ENCODE measurements around the gene PRR36.
"Not testable (repeated sequence)": the region's sequence is repeated elsewhere in the genome, so short reads cannot be mapped to it uniquely, and the experiment has no call there.

The PRR36 gene

DNA sequence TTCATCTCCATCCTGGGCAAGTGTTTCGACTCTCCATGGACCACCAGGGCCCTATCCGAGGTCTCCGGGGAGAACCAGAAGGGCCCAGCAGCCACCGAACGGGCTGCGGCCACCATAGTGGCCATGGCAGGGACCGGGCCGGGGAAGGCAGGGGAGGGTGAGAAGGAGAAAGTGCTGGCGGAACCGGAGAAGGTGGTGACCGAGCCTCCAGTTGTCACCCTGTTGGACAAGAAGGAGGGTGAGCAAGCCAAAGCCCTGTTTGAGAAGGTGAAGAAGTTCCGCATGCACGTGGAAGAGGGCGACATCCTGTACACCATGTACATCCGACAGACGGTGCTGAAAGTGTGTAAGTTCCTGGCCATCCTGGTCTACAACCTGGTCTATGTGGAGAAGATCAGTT, 24.8 kb upstream of the PRR36 start:
- no peak for DNase-seq (ENCODE audit: low spot score)

DNA sequence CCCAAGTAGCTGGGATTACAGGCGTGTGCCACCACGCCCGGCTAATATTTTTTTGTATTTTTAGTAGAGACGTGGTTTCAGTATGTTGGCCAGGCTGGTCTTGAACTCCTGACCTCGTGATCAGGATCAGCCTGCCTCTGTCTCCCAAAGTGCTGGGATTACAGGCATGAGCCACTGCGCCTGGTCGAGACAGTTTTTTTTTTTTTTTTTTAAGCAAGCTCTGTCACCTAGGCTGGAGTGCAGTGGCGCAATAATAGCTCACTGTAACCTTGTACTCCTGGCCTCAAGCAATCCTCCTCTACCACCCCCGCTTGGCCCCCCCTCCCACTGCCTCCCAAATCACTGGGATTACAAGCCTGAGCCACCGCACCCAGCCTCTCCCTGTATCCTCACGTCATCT, 23.1 kb upstream of the PRR36 start:
- no peak for DNase-seq (ENCODE audit: low spot score)

- DNase-seq (ENCODE audit: low spot score) = no peak
Observed at GRCh38 chr19:7895565-7895964, 21.4 kb upstream of the PRR36 start.

- no peak for DNase-seq (ENCODE audit: low spot score)
Observed at GRCh38 chr19:7894612-7895309, 20.6 kb upstream of the PRR36 start.

GRCh38 chr19:7893362-7894101, 19.3 kb upstream of the PRR36 start:
- not testable (repeated sequence) for DNase-seq (ENCODE audit: low spot score)

DNA sequence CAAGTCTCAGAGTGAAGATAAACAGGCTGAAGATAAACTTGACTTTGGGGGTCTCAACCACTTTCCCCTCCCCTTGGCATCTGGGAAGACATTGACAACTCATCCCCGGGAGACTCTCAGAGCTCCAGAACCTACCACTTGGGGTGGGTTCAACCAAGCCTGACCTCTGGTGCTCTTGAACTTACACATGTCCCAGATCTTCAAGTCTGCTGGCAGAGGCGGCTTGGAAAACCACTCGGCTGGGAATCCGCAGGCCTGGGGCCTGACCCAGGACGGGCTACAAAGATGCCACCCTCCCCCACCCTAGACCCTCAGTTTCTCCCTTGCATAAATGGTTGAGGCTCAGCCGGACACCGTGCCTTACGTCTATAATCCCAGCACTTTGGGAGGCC, 14.6 kb upstream of the PRR36 start:
- no peak for DNase-seq (ENCODE audit: low spot score)

DNA sequence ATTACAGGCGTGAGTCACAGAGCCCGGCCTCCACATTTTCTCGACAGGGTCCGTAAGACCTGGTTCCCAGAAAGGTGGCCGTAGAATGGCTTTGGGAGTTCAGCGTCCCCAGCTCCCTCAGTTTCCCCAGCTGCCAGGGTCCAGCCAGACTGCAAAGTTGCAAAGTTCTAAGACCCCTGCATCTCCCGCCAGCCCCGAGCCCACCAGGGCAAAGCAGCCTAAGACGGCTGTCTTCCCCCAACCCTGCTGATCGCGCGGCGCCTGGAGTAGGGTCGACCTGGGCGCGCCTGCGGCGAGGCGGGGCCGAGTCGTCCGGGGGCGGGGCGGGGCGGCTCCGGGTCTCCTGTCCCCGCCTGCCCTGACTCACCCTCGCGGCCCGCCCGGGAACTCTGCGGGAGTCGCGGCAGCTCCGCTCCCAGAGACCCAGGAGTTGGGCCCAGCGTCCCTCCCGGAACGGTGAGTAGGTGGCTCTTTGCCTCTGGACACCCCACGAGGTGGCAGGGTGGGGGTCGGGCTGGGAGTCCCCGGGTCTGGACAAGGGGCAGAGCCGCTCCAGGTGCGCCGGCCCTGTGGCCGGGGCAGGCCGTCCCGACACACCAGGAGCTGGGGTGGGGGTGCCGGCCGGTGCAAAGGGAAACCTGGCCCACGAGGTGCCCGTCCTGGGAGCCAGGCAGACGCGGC, 14.1 kb upstream of the PRR36 start, which contains the start of gene LRRC8E:
LRRC8E (plus strand) TSS at position 366 of the 681 bp plus-strand sequence. CDS start 7,094 bp downstream, outside the sequence.
- no peak for DNase-seq (ENCODE audit: low spot score)

GRCh38 chr19:7887408-7888144, 13.4 kb upstream of the PRR36 start:
- DNase-seq (ENCODE audit: low spot score) = no peak

DNA sequence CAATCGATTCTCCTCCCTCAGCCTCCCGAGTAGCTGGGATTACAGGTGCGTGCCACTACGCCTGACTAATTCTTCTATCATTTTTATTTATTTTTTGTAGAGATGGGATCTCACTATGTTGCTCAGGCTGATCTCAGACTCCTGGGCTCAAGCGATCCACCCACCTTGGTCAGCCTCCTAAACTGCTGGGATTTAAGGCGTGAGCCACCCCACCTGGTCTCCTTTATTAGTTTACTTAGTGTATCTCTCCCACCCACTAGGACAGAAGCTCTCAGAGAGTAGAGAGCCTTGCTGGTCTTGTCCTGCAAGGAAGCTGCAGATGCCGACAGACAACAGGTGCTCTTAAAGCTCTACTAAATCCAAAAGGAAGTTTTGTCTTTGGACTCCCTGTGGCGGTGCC, 11.6 kb upstream of the PRR36 start:
- DNase-seq (ENCODE audit: low spot score) = no peak

DNA sequence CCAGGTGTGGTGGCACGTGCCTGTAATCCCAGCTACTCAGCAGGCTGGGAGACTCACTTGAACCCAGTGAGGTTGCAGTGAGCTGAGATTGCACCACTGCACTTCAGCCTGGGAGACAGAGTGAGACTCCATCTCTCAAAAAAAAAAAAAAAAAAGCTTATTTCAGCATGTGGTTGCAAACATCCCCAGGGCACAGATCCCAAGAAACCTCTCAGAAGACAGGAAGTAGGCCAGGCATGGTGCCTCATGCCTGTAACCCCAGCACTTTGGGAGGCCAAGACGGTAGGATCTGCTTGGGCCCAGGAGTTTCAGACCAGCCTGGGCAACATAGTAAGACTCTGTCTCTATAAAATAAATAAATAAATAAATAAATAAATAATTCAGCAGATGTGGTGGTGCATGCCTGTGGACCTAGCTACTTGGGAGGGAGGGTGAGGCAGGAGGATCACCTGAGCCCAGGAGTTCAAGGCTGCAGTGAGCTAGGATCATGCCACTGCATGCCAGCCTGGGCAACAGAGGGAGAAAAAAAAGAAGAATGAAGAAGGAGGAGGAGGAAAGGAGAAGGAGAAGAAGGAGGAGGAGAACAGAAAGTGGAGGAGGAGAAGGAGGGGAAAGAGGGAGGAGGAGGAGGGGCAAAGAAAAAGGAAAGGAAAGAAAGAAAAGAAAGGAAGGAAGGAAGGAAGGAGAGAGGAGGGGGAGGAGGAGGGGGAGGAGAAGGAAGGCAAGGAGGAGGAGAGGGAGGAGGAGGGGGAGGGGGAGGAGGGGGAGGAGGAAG, 9.8 kb upstream of the PRR36 start:
- DNase-seq (ENCODE audit: low spot score) = no peak

- DNase-seq (ENCODE audit: low spot score) = no peak
Observed at GRCh38 chr19:7883105-7883504, 8.9 kb upstream of the PRR36 start.

DNA sequence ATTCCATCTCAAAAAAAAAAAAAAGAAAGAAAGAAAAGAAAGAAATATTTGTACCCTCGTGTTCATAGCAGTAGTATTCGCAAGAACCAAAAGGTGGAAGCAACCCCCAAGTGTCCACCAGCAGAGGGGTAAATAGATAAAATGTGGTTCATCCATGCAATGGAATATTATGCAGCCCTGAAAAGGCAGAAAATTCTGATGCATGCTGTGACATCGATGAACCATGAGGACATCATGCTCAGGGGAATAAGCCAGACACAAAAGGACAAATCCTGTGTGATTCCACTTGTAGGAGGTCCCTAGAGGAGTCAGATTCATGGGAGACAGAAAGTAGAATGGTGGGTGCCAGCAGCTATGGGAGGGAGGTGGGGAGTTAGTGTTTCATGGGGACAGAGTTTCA, 7.7 kb upstream of the PRR36 start:
- DNase-seq (ENCODE audit: low spot score) = no peak

- no peak for DNase-seq (ENCODE audit: low spot score)
Observed at GRCh38 chr19:7879836-7880235, 5.6 kb upstream of the PRR36 start.

- DNase-seq (ENCODE audit: low spot score) = no peak
Observed at GRCh38 chr19:7879111-7879807, 5.1 kb upstream of the PRR36 start.

- DNase-seq (ENCODE audit: low spot score) = no peak
Observed at GRCh38 chr19:7877249-7877836, 3.2 kb upstream of the PRR36 start.

GRCh38 chr19:7874897-7875273, 695 bp upstream of the PRR36 start:
- DNase-seq (ENCODE audit: low spot score) = no peak

DNA sequence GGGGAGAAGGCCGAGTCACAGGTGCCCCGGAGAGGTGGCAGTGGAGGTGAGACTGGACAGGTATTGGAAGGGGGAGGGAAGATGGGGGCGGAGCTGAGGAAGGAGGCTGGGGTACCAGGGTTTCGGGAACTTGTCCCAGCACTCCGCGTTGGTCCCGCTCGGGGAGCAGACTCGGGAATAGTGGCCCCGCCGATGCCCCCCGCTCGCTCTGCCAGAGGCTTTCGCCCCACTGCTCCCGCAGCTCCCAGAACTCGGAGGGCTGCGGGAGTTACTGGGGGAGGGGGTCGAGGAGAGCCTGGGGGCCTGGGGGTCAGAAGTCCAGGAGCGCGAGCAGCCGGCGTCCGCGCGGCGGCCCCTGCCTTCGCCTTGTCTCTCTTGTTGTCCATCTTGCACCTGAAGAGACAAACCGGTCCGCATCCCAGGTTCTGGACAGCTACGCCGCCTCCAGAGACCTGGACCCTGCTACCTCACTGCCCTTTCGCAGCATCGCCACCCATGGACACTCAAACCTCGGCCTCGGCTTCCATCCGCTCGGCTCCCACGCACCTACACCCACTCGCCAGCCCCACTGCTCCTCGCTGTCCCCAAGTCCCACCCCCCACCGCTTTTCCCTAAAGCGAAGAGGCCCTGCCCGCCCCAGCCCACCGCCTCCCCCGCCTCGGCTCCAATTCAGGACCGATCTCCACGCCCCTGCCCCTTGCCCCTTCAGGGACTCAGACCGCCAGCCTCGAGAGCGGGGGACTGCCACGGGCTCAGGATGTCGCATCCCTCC, 700 bp downstream of the PRR36 start:
- DNase-seq (ENCODE audit: low spot score) = no peak

- no peak for DNase-seq (ENCODE audit: low spot score)
Observed at GRCh38 chr19:7872306-7873204, 1.6 kb downstream of the PRR36 start.

Measured in CD4-positive, alpha-beta T cell treated with Interleukin-6 at 100 ng/mL for 8 hours (primary cell).